HG03354 (cell line): ENCODE measurements around the gene DDX50.
"Not testable (repeated sequence)": the region's sequence is repeated elsewhere in the genome, so short reads cannot be mapped to it uniquely, and the experiment has no call there.

Experiments
- ATAC-seq: cut with Tn5 transposase; IDR thresholded peaks from one replicate; pipeline ENCODE4 v1.9.1; 2021; ENCODE audit warnings: mild to moderate bottlenecking; ENCODE audit not compliant: unreplicated experiment, poor library complexity, severe bottlenecking

Gene DDX50

DNA sequence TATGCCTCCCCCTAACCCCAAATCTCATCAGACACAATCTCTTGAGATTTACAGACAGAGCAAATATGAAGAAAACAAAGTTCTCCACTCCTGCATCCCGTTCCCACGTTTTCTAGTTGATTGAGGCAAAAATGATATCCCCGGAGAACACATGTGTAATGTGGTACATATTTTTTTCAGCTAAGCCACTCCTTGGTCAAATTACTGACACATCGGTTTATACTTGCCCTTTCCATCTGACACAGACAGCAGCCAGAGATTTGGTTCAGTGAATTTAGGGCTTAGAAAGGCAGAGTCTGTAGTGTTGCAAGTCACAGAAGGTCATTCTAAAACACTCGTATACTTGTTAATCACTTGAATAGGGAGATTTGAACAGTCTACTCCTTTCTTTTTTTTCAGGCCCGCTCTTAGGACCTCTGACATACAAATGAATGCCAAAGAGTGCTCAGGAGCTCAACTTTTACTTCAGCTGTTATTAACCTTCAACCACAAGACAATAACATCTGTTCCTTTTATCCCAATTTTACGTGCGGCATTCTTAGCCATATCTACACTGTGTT is 1.8 kb upstream of the DDX50 start:
- ATAC-seq: no peak

DNA sequence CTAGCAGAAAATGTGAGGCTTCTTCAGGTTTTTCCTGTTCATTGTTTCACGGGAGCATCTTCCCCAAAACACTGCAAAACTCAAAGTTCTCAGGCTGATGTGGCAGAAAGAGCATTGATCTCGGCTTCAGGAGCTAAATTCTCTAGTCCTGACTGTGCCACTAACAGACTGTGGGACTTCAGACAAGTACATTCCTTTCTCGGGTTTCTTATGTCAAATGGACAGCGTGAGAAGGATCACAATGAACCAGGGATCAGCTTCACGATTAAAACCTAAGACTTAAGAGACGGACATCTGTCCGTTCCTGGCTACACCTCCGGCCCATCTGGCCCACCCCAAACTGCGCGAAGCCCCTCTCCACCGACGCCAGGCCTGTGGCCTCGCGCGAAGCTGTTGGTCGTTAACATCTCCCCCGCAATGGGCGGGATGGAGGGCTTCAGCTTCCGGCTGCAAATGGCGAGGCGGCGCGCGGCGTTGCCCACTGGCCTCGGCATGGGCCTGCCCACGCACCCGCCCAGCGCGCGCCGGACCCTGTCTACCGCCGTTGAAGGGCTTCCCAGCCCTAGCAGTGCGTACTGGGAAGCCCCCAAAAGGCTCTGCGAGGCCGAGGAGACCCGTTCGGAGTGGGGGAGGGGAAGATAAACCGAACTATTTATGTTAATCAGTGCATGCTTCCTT is 549 bp upstream of the DDX50 start:
- ATAC-seq: peak; percentile 52

DNA sequence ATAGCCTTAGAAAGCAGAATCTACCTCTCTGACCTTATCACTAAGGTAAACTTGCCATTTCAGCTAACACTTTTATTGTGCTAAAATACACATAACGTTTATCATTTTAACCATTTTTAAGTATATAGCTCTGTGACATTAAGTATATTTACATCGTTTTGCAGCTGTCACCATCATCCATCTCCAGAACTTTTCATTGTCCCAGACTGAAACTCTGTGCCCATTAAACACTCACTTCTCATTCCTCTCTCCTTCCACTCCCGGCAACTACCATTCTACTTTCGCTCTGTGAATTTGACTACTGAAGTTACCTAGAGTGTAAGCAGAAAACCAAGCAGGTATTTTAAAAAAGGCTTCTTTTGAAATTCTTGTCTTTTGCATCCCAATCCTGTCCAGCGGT is 1.3 kb downstream of the DDX50 start:
- ATAC-seq: no peak

DNA sequence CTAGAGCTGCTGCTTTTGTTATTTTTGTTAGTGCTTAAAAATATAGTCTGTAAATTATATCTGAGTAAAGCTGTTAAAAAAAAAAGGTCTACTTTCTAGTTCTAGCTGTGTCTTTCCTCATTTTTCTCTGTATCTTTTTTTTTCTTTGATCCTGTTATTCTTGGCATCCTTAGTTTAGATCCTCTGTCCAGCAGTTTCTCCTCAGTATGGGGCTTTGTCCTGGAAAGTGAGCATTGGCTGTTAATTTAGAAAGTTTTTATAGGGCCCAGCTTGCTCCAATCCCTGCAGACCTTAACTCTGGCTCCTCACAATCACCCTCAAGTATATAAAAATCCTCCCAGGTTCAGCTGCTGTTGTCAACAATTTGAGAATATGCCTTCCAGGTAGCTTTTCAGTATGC is 23.5 kb downstream of the DDX50 start:
- no peak for ATAC-seq

GRCh38 chr10:68925489-68925888 is 24.4 kb downstream of the DDX50 start:
- ATAC-seq: no peak

GRCh38 chr10:68929157-68929556 is 28.0 kb downstream of the DDX50 start:
- ATAC-seq: not testable (repeated sequence)

DNA sequence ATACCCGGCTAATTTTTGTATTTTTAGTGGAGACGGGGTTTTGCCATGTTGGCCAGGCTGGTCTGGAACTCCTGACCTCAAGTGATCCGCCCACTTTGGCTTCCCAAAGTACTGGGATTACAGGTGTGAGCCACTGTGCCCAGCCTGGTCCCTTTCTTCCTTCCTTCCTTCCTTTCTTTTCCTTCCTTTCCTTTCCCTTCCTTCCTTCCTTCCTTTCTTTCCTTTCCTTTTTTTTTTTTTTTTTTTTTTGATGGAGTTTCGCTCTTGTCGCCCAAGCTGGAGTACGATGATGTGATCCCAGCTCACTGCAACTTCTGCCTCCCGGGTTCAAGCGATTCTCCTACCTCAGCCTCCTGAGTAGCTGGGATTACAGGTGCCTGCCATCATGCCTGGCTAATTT is 28.8 kb downstream of the DDX50 start:
- ATAC-seq: not testable (repeated sequence)

GRCh38 chr10:68932860-68933259 is 31.7 kb downstream of the DDX50 start:
- ATAC-seq: not testable (repeated sequence)

DNA sequence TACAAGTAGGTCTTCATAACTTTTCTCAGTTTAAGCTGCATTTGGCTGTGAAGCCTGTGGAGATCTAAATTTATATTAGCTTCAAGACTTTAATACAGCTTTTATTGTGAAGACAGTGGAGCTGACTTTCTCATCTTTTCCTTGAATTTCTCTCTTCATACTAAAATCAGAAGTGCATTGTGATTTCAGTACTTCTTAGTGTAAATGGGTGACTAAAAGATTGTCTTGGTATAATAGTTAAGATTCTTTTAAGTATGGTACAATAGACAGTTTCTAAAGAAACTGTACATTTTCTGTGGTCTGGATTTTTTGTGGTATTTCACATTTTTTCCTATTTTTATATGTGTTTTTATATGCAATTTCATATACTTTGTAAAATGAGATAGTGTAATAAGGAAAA is 33.9 kb downstream of the DDX50 start:
- ATAC-seq: no peak

GRCh38 chr10:68938117-68938516 is 37.0 kb downstream of the DDX50 start:
- no peak for ATAC-seq

GRCh38 chr10:68938884-68939283 is 37.8 kb downstream of the DDX50 start:
- no peak for ATAC-seq

DNA sequence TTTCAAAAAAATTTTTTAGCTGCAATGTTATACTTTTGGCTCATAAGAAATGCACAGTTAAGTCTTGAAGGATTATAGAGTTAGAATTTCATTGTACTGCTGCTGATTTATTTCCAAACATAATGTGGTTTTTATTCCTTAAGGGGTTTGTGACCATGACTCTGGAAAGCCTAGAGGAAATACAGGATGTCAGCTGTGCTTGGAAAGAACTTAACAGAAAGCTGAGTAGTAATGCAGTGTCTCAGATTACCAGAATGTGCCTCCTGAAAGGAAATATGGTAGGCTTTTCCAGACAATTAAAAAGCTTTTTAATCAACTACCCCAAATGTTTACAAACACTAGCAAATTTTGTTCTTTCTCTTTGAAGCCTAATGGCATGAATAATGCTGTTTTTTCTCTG is 39.8 kb downstream of the DDX50 start:
- ATAC-seq: not testable (repeated sequence)

DNA sequence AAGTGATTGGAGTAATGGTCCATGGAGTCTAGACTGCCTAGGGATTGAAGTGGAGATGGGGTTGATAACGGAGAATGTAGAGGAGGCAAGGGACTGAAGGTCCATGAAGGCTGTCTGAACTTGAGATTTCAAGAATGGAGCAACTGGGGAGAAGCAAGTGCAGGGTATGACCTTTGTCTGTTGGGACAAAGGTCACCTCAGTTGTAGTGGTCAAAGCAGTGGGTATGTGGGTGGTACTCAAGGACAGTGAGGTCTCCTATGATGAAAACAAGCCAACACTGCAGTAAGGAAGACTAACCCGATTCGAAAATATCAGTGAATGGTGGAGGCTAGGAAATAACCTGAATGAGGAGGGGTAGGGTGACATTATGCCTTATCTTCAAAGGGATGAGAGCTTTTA is 49.5 kb downstream of the DDX50 start:
- ATAC-seq: no peak

DNA sequence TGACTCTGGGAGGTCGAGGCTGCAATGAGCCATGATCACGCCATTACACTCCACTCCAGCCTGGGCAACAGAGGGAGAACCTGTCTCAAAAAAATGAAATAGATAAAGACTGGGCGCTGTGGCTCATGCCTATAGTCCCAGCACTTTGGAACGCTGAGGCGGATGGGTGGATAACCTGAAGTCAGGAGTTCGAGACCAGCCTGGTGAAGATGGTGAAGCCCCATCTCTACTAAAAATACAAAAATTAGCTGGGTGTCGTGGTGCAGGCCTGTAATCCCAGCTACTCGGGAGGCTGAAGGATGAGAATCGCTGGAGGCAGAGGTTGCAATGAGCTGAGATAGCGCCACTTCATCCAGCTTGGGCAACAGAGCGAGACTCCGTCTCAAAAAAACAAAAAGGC is 53.8 kb downstream of the DDX50 start:
- ATAC-seq: no peak

DNA sequence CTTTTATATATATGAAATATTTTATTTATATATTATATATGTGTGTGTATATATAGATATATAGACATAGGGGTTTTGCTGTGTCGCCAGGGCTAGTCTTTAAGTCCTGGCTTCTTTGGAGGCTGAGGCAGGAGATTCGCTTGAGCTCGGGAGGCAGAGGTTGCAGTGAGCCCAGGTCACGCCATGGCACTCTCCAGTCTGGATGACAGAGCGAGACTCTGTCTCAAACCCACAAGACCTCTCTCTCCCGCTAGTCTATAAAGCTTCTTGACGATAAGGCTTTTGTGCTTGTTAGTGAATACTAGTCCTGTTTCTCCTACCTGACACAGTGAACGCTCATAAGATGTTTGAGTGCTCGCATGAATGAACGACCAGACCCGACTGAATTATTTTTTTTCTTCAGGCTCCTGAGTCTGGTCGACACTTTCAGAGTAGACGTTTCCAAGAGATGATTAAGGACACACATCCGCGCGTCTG is 54.3 kb downstream of the DDX50 start:
- peak; percentile 15 for ATAC-seq

DNA sequence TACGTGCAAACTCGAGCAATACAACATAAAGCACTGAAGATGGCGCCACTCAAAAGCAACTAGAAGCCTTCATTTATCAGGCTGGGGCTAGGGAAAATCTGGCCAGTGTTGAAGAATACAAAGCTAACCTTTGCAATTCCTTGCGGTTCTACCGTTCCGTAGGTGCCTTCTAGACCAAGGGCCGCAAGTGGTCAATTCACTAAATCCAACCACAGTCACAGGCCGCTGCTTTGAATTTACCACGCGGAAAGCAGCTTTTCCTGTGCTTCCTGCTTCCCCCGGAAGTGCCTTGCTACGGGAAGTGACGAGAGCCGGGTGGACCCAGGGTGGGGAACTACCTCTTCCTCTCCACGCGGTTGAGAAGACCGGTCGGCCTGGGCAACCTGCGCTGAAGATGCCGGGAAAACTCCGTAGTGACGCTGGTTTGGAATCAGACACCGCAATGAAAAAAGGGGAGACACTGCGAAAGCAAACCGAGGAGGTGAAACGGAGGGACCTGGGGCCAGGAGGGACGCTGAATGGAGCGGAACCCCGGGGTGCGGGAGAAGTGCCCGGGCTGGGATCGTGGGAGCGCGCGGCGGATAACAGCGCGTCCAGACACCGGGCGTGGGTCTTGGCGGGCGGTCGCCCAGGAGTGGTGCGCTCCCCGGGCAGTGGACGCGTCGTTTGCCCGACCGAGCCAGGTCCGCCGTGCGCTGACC is 54.9 kb downstream of the DDX50 start, which contains the start of gene DDX21:
TSS of gene DDX21 (plus strand) at position 339 of the 701 bp plus-strand sequence. CDS start at position 395, 56 bp downstream.
- ATAC-seq: peak; percentile 91

DNA sequence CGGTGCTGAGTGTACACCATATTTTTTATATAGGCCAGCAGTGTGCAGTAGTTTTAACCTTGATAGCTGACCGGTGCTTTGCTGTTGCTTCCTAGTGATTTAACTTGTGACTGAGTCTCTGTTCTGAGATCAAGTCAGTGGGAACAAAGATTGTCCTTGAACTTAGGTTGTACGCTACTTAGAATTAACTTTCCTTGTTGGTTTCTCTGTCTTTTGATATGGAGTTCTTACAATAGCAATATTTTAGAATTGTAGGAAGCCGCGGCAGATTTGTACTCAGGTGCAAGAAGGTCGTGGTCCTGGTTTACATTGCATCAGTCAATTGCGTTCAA is 56.1 kb downstream of the DDX50 start:
- ATAC-seq: no peak

DNA sequence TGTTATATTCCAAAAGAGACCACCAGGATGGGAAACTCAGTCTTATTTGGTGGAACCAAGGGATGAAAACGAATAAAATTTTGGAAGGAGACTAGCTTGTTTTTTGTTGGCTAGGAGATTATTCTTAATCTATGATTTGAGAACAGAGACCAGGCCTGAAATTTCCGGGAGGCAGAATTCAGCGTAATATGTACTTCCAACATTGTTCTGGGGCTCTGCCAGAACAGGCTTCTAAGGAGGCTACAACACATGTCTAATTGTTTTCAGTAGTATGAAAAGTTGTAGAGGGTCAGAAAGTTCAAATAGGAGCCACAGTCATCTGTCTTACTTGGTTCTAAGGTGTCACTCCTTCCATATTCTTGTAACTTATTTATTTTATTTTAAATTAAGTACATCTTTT is 56.5 kb downstream of the DDX50 start:
- no peak for ATAC-seq

GRCh38 chr10:68959695-68960527 is 58.8 kb downstream of the DDX50 start:
- ATAC-seq: no peak

GRCh38 chr10:68963151-68963550 is 62.0 kb downstream of the DDX50 start:
- ATAC-seq: no peak
